ENCODE measurements around the gene CCDC60. TPM values are rescaled to one million over a fixed set of nuclear protein-coding genes. Genes with fewer than 3 reads are reported as not detected.

The CCDC60 gene
- total and polyA plus RNA-seq, 10 of the 15 experiments (the other 5 are each of a cell fraction or from before 2014, with no cell fraction given): 0.19 TPM; not detected in 9

DNA sequence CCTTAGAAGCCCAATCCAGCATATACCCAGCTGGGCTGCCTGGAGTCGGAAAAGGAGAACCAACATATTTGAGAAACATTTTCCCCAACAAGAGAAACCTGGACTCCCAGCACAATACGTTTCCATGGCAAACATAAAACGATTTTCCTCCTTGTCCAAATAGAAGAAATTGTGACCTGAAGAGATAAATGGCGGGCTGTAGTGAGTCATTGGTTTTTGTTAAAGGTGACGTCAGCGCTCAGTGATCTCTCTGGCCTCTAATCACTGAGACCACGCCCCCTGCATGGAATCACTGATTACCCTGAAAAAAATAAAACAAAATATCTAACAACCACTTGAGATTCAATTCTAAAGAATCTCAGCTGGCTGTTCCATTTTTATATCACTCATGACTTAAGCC lies 6.0 kb downstream of the CCDC60 start (continued):
- TF ChIP-seq, protein P1, sequence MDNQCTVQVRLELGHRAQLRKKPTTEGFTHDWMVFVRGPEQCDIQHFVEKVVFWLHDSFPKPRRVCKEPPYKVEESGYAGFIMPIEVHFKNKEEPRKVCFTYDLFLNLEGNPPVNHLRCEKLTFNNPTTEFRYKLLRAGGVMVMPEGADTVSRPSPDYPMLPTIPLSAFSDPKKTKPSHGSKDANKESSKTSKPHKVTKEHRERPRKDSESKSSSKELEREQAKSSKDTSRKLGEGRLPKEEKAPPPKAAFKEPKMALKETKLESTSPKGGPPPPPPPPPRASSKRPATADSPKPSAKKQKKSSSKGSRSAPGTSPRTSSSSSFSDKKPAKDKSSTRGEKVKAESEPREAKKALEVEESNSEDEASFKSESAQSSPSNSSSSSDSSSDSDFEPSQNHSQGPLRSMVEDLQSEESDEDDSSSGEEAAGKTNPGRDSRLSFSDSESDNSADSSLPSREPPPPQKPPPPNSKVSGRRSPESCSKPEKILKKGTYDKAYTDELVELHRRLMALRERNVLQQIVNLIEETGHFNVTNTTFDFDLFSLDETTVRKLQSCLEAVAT (IDR thresholded peaks at IDR 0.05): no peak
- TF ChIP-seq CREB1 (IDR thresholded peaks at IDR 0.05; ENCODE audit: low read depth) (no peak), BCL11A (IDR thresholded peaks at IDR 0.05; ENCODE audit: low read depth, low read length) (no peak), CREM (IDR thresholded peaks at IDR 0.05; ENCODE audit: low read depth) (no peak), JUND (IDR thresholded peaks at IDR 0.05; ENCODE audit: low read depth, low read length) (no peak), NFXL1 (IDR thresholded peaks at IDR 0.05; ENCODE audit: borderline replicate concordance) (no peak), MEF2A (IDR thresholded peaks at IDR 0.05; ENCODE audit: insufficient read depth, low read depth, low read length) (no peak), GABPA (IDR thresholded peaks at IDR 0.05; ENCODE audit: low read depth) (no peak)
- TF ChIP-seq, protein P2, sequence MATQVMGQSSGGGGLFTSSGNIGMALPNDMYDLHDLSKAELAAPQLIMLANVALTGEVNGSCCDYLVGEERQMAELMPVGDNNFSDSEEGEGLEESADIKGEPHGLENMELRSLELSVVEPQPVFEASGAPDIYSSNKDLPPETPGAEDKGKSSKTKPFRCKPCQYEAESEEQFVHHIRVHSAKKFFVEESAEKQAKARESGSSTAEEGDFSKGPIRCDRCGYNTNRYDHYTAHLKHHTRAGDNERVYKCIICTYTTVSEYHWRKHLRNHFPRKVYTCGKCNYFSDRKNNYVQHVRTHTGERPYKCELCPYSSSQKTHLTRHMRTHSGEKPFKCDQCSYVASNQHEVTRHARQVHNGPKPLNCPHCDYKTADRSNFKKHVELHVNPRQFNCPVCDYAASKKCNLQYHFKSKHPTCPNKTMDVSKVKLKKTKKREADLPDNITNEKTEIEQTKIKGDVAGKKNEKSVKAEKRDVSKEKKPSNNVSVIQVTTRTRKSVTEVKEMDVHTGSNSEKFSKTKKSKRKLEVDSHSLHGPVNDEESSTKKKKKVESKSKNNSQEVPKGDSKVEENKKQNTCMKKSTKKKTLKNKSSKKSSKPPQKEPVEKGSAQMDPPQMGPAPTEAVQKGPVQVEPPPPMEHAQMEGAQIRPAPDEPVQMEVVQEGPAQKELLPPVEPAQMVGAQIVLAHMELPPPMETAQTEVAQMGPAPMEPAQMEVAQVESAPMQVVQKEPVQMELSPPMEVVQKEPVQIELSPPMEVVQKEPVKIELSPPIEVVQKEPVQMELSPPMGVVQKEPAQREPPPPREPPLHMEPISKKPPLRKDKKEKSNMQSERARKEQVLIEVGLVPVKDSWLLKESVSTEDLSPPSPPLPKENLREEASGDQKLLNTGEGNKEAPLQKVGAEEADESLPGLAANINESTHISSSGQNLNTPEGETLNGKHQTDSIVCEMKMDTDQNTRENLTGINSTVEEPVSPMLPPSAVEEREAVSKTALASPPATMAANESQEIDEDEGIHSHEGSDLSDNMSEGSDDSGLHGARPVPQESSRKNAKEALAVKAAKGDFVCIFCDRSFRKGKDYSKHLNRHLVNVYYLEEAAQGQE (IDR thresholded peaks at IDR 0.05; ENCODE audit: low read depth, low read length): no peak

DNA sequence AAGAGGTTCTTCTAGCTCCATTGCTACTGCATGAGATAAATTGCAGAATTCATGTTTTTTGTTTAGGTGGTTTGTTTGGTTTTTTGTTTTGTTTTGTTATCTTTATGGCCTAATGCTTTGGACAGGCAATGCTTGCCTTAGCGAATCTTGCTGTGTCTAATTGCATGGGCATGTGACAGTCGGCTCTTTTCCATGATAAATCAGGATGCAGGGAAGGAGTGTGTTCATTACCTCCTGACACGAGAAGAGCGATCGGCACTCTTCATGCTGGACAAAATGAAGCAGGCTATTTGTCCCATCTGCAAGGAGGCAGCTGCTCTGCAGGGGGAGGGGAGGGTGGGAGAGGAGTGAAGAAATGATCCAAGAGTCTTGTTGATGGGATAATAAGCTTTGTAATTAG lies 6.5 kb downstream of the CCDC60 start:
- Histone ChIP-seq H3K4me2 (ENCODE audit: control insufficient read depth, insufficient read depth) (no peak overlapping the region), H3K36me3 (ENCODE audit: control insufficient read depth in 2 of 2, insufficient read depth in 2 of 2, low read length in 1 of 2) (no peaks in the 10 kb centered on the region), H3K27ac (ENCODE audit: control insufficient read depth, insufficient read depth) (no peak overlapping the region), H3K9ac (ENCODE audit: control insufficient read depth, insufficient read depth, low read length) (no peak overlapping the region), H2AFZ (ENCODE audit: control insufficient read depth, low read depth, low read length) (no peak overlapping the region), H3K4me3 (no peak overlapping the region), H3K79me2 (ENCODE audit: control insufficient read depth, insufficient read depth, low read length) (no peaks in the 10 kb centered on the region), H3K27me3 (replicated peaks in 1 of 2; ENCODE audit: control insufficient read depth in 2 of 2, insufficient read depth in 2 of 2, low read length in 1 of 2) (no peaks in the 10 kb centered on the region), H4K20me1 (ENCODE audit: control insufficient read depth, insufficient read depth) (no peaks in the 10 kb centered on the region), H3K9me3 (replicated peaks; ENCODE audit: control insufficient read depth, insufficient read depth, low read length) (no peaks in the 10 kb centered on the region), H3K4me1 (ENCODE audit: control insufficient read depth, insufficient read depth, low read length) (no peaks in the 10 kb centered on the region)
- 73% methylated on average over 5 of the region's 5 CpGs for WGBS (ENCODE audit: insufficient coverage, insufficient replicate concordance, low lambda C conversion rate, missing lambda C conversion rate)
- intact Hi-C loops (cut with micrococcal nuclease; ENCODE audit: unreplicated experiment) (no loop called here), in situ Hi-C loops (cut with MboI) (no loop called here)
- SMC1A ChIA-PET (ENCODE audit: uncharacterized antibody, unreplicated experiment): no interaction called here
- no peak for FAIRE-seq
- no peak for DNase-seq (ENCODE audit: low read depth, low spot score)
- RAD21 ChIA-PET (ENCODE audit: unreplicated experiment): no interaction called here
- CTCF ChIA-PET: no interaction called here
- BruUV-seq (replicated peaks): no TSS peak
- TF ChIP-seq, protein P3, sequence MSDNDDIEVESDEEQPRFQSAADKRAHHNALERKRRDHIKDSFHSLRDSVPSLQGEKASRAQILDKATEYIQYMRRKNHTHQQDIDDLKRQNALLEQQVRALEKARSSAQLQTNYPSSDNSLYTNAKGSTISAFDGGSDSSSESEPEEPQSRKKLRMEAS (IDR thresholded peaks at IDR 0.05; ENCODE audit: low read depth, low read length): no peak
- TF ChIP-seq SP1 (IDR thresholded peaks at IDR 0.05; ENCODE audit: low read depth, low read length) (no peak), MTA2 (IDR thresholded peaks at IDR 0.05; ENCODE audit: low read depth) (no peak), ESRRA (IDR thresholded peaks at IDR 0.05; ENCODE audit: low read length) (no peak), SMAD1 (IDR thresholded peaks at IDR 0.05; ENCODE audit: low read depth, partially characterized antibody) (no peak), KAT2A (conservative IDR thresholded peaks at IDR 0.05; ENCODE audit: control insufficient read depth, low read depth, low read length) (no peak), HDAC2 (IDR thresholded peaks at IDR 0.05) (no peak), FOXK2 (IDR thresholded peaks at IDR 0.05) (no peak), SIN3A (IDR thresholded peaks at IDR 0.05; ENCODE audit: low read depth, low read length) (no peak), NFYA (IDR thresholded peaks at IDR 0.05; ENCODE audit: borderline replicate concordance, low read depth, low read length) (no peak)
- POLR2A ChIA-PET: no interaction called here
- no peak for ATAC-seq

Measured in GM12878 (cell line).